GM10266 (cell line): ENCODE data around the gene P2RX3.

Experiments used
- DNase-seq: peaks from one replicate; pipeline ENCODE4 v3.0.0; 2012; ENCODE audit errors: extremely low spot score
- CTCF ChIP-seq: IDR thresholded peaks from 2 replicates; pipeline ENCODE4 v1.5.1; 2012; ENCODE audit warnings: mild to moderate bottlenecking, low read depth; ENCODE audit not compliant: control insufficient read depth, insufficient read depth; ENCODE audit errors: missing control alignments

The P2RX3 gene

GRCh38 chr11:57323167-57323854, 14.8 kb upstream of the P2RX3 start:
- no peak for TF ChIP-seq CTCF
- no peak for DNase-seq

GRCh38 chr11:57323855-57324153, 14.3 kb upstream of the P2RX3 start:
- no peak for TF ChIP-seq CTCF
- DNase-seq = no peak

- TF ChIP-seq CTCF = no peak
- peak; percentile 70 for DNase-seq
Observed at GRCh38 chr11:57324154-57324885, 13.8 kb upstream of the P2RX3 start.

GRCh38 chr11:57324886-57325734, 13.0 kb upstream of the P2RX3 start, which contains the start of gene TNKS1BP1:
TNKS1BP1 (minus strand) TSS chr11:57324952; CDS start chr11:57321885, 3,067 bp downstream.
- TF ChIP-seq CTCF = no peak
- peak; percentile 96 for DNase-seq

GRCh38 chr11:57325735-57326048, 12.5 kb upstream of the P2RX3 start:
- TF ChIP-seq CTCF = no peak
- no peak for DNase-seq

GRCh38 chr11:57327721-57328120, 10.4 kb upstream of the P2RX3 start:
- no peak for TF ChIP-seq CTCF
- no peak for DNase-seq
